ENCODE measurements around the gene SLX4IP.

DNA sequence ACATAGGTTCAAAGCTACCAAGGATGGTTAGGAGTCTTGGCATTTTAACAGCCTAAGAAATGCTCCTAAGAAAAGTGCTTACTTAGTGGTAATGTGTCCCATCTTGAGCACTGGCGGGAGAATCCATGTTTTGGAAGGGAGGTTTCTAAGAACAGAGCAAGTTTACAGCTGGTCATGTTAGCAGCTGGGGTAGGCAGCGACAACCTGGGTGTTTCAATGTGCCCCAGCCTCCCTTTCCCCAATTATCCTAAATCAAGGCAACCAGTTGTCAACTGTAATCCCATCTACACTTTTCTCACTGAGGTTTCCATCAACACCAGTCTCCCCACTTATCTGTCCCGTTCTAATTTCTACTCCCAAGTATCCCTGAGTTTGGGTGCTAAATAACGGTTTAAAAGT is 240.3 kb downstream of the SLX4IP start:
- TF ChIP-seq, protein P1, sequence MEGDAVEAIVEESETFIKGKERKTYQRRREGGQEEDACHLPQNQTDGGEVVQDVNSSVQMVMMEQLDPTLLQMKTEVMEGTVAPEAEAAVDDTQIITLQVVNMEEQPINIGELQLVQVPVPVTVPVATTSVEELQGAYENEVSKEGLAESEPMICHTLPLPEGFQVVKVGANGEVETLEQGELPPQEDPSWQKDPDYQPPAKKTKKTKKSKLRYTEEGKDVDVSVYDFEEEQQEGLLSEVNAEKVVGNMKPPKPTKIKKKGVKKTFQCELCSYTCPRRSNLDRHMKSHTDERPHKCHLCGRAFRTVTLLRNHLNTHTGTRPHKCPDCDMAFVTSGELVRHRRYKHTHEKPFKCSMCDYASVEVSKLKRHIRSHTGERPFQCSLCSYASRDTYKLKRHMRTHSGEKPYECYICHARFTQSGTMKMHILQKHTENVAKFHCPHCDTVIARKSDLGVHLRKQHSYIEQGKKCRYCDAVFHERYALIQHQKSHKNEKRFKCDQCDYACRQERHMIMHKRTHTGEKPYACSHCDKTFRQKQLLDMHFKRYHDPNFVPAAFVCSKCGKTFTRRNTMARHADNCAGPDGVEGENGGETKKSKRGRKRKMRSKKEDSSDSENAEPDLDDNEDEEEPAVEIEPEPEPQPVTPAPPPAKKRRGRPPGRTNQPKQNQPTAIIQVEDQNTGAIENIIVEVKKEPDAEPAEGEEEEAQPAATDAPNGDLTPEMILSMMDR (conservative IDR thresholded peaks at IDR 0.05 in 1 of 2, IDR thresholded peaks at IDR 0.05 in 1 of 2; ENCODE audit: low read depth in 1 of 2, low read length in 2 of 2): no peak
- no peak for TF ChIP-seq EZH2 (IDR thresholded peaks at IDR 0.05; ENCODE audit: low read length, missing control alignments)
